K562 (cell line): Measurements from ENCODE around the gene AK5. TPM values are rescaled to one million over a fixed set of nuclear protein-coding genes. Genes with fewer than 3 reads are reported as not detected.

Experiments
- ATAC-seq: fragments of 200-7000 bp; cut with Tn5 transposase; 3 replicates; pipeline ENCODE4 v1.9.1; 2020; ENCODE audit warnings: moderate library complexity
- BruUV-seq: library from RNA; stranded (reverse); fragments of 400-500 nt; replicated peaks from 2 replicates; lab custom pipeline; 2021; lab: Mats Ljungman, UMichigan
- CTCF ChIA-PET: fragments of 300-600 bp; formaldehyde crosslinking; extraction: SDS; loops from one replicate; lab custom pipeline; 2021; ENCODE audit warnings: low intra/inter-chr PET ratio; lab: Yijun Ruan, JAX
- POLR2A ChIA-PET: fragments of 300-600, 350-650 bp; sonication (Branson Sonifier 250); formaldehyde crosslinking; extraction: SDS; loops from one replicate; lab custom pipeline; 2021; ENCODE audit warnings: antibody characterized with exemption, inconsistent platforms; lab: Yijun Ruan, JAX
- DNase-seq, 4 experiments: peaks; one replicate each; pipeline versions ENCODE4 v3.0.0 to v3.0.0-alpha.2; 2011 to 2018; ENCODE audit warnings: low spot score in 3 of 4, mixed read lengths in 3 of 4; ENCODE audit errors: extremely low read depth in 1 of 4
- FAIRE-seq: peaks from 2 replicates; lab custom pipeline; 2011; peaks lifted over from hg19 to GRCh38; lab: Jason Lieb, UNC
- H2AFZ ChIP-seq: 2 replicates; pipeline ENCODE4 v1.6.0; 2011; ENCODE audit warnings: low read depth, low read length, control low read depth, inconsistent platforms
- H3K27ac ChIP-seq: fragments of 200-600 bp; 3 replicates; pipeline ENCODE4 v1.8.0; 2011; ENCODE audit warnings: low read depth, mild to moderate bottlenecking, control low read depth, inconsistent platforms, low read length, moderate library complexity, mixed read lengths; ENCODE audit errors: extremely low read depth
- H3K27me3 ChIP-seq, 2 experiments: fragments of 300-600 bp in 1 of 2; 2 replicates in 1 of 2; 3 replicates in 1 of 2; pipeline versions ENCODE4 v1.6.0 to v1.8.0; 2011; ENCODE audit warnings: inconsistent platforms in 2 of 2, low read length in 2 of 2, mild to moderate bottlenecking in 1 of 2, mixed read lengths in 1 of 2, moderate library complexity in 1 of 2; ENCODE audit not compliant: control insufficient read depth in 2 of 2, insufficient read depth in 2 of 2
- H3K36me3 ChIP-seq: fragments of 300-600 bp; 3 replicates; pipeline ENCODE4 v1.8.0; 2011; ENCODE audit warnings: mild to moderate bottlenecking, low read length, inconsistent platforms; ENCODE audit not compliant: control insufficient read depth, insufficient read depth
- H3K4me1 ChIP-seq, 2 experiments: fragments of 200-600 bp in 1 of 2; replicated peaks in 1 of 2; 2 replicates in 1 of 2; 3 replicates in 1 of 2; pipeline versions ENCODE4 v1.5.1 to v1.8.0; 2011; ENCODE audit warnings: inconsistent platforms in 2 of 2, low read length in 2 of 2, mild to moderate bottlenecking in 1 of 2, mixed read lengths in 1 of 2, moderate library complexity in 1 of 2; ENCODE audit not compliant: control insufficient read depth in 2 of 2, insufficient read depth in 2 of 2
- H3K4me2 ChIP-seq: 2 replicates; pipeline ENCODE4 v1.6.1; 2011; ENCODE audit warnings: low read length, control low read depth, inconsistent platforms, mixed read lengths; ENCODE audit not compliant: insufficient read depth
- H3K4me3 ChIP-seq: fragments of 200-600 bp; sonication (generic), shearing (Covaris generic); 2 replicates; pipeline ENCODE4 v1.5.1; 2016; ENCODE audit warnings: control low read depth, inconsistent platforms
- H3K79me2 ChIP-seq: fragments of 200-600 bp; 3 replicates; pipeline ENCODE4 v1.8.0; 2011; ENCODE audit warnings: low read length, inconsistent platforms; ENCODE audit not compliant: control insufficient read depth, insufficient read depth
- H3K9ac ChIP-seq, 2 experiments: 2 replicates each; pipeline versions ENCODE4 v1.6.0 to v1.6.1; 2011; ENCODE audit warnings: low read depth in 2 of 2, low read length in 2 of 2, control low read depth in 1 of 2, inconsistent platforms in 1 of 2, mild to moderate bottlenecking in 1 of 2, mixed read lengths in 1 of 2; ENCODE audit not compliant: insufficient read depth in 1 of 2
- H3K9me1 ChIP-seq: one replicate; pipeline ENCODE4 v1.6.0; 2011; ENCODE audit warnings: inconsistent platforms, mild to moderate bottlenecking, low read length, moderate library complexity; ENCODE audit not compliant: control insufficient read depth, insufficient read depth
- H3K9me3 ChIP-seq: replicated peaks from 2 replicates; pipeline ENCODE4 v1.5.1; 2011; ENCODE audit warnings: low read depth, low read length, inconsistent platforms; ENCODE audit not compliant: control insufficient read depth, insufficient read depth
- H4K20me1 ChIP-seq: replicated peaks from 2 replicates; pipeline ENCODE4 v1.6.1; 2011; ENCODE audit warnings: low read length, inconsistent platforms, mixed read lengths; ENCODE audit not compliant: control insufficient read depth, insufficient read depth
- CHD1 ChIP-seq: fragments of 200-600 bp; sonication (generic); IDR thresholded peaks from one replicate; pipeline ENCODE4 v1.6.1; 2012; ENCODE audit warnings: mild to moderate bottlenecking, moderate library complexity, low read length, inconsistent platforms
- MEF2D ChIP-seq: conservative IDR thresholded peaks from 2 replicates; pipeline ENCODE4 v1.6.1; 2016; ENCODE audit warnings: low read depth, missing genetic modification characterization, missing compliant biosample characterization
- MLX ChIP-seq, 2 experiments: fragments of 450-650 bp in 1 of 2; sonication (generic) in 1 of 2; formaldehyde crosslinking; conservative IDR thresholded peaks; 2 replicates each; pipeline versions ENCODE4 v1.4.0 to v1.8.1; 2020 to 2022; ENCODE audit warnings: mild to moderate bottlenecking in 1 of 2, missing genetic modification reagents in 1 of 2
- TAL1 ChIP-seq: fragments of 450-650 bp; IDR thresholded peaks from 2 replicates; pipeline ENCODE4 v1.6.1; 2016; ENCODE audit warnings: mild to moderate bottlenecking
- WGBS: fragments of 100-300 bp; shearing (Covaris generic); methylation state at CpG from one replicate; pipeline ENCODE4 v1.1.6; 2016; ENCODE audit warnings: low coverage, mixed read lengths; ENCODE audit not compliant: insufficient coverage; ENCODE audit errors: missing lambda C conversion rate; 5-methylcytosine and 5-hydroxymethylcytosine counted together
- in situ Hi-C: fragments of 300-500 bp; cut with MboI; formaldehyde crosslinking; loops from 4 replicates; pipeline ENCODE4 v1.15.0; 2018; ENCODE audit warnings: inconsistent platforms, mixed read lengths
- intact Hi-C: fragments of 100-400 bp; cut with micrococcal nuclease; formaldehyde crosslinking; loops from 2 replicates; pipeline ENCODE4 v1.14.2; 2022
- polyA plus RNA-seq, 8 experiments: library from polyadenylated mRNA; depleted of rRNA in 4 of 8; stranded (reverse) in 5 of 8; unstranded in 3 of 8; fragments of >200 nt; fragmentation: Nextera tagmentation in 2 of 8; fragmentation: Illumina TruSeq in 1 of 8; extraction: Ambion mirVana in 2 of 8; extraction: Trizol in 1 of 8; gene quantifications; 2 replicates each; pipeline versions ENCODE4 v1.2.1 to v1.2.3, GENCODE V29; 2011 to 2014; ENCODE audit warnings: inconsistent platforms in 1 of 8, missing spikeins in 1 of 8
- total RNA-seq, 7 experiments: library from RNA; depleted of rRNA in 6 of 7; stranded (reverse); fragments of >200 nt in 6 of 7; fragmentation: Illumina TruSeq in 2 of 7; extraction: Trizol in 2 of 7; gene quantifications; 2 replicates each; pipeline versions ENCODE4 v1.2.1 to v1.2.3, GENCODE V29; 2011 to 2021; ENCODE audit warnings: low replicate concordance in 1 of 7
- TF ChIP-seq, protein P1 (sequence below): fragments of 200-800 bp; sonication (Bioruptor generic); IDR thresholded peaks from 2 replicates; pipeline ENCODE4 v1.6.1; 2017; ENCODE audit warnings: missing genetic modification characterization, missing compliant biosample characterization
- TF ChIP-seq, protein P2 (sequence below): sonication (generic); formaldehyde crosslinking; IDR thresholded peaks from 2 replicates; pipeline ENCODE4 v1.8.1; 2023; ENCODE audit warnings: mild to moderate bottlenecking, missing genetic modification reagents, moderate library complexity

The AK5 gene
- total and polyA plus RNA-seq, 9 of the 15 experiments (the other 6 are each of a cell fraction or from before 2014, with no cell fraction given) = 0.06 TPM; not detected in 8

GRCh38 chr1:77382366-77382765 lies 100.5 kb downstream of the AK5 start:
- no TSS peak for BruUV-seq
- Histone ChIP-seq H3K79me2 (no peaks in the 10 kb centered on the region), H3K36me3 (no peaks in the 10 kb centered on the region), H3K27me3 (no peaks in the 10 kb centered on the region), H3K9me1 (no peaks in the 10 kb centered on the region)
- CTCF ChIA-PET = no interaction called here
- no peak for DNase-seq
- TF ChIP-seq, protein P1, sequence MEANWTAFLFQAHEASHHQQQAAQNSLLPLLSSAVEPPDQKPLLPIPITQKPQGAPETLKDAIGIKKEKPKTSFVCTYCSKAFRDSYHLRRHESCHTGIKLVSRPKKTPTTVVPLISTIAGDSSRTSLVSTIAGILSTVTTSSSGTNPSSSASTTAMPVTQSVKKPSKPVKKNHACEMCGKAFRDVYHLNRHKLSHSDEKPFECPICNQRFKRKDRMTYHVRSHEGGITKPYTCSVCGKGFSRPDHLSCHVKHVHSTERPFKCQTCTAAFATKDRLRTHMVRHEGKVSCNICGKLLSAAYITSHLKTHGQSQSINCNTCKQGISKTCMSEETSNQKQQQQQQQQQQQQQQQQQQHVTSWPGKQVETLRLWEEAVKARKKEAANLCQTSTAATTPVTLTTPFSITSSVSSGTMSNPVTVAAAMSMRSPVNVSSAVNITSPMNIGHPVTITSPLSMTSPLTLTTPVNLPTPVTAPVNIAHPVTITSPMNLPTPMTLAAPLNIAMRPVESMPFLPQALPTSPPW (CRISPR knock-in tag) = no peak
- TF ChIP-seq MEF2D (tag) = no peak
- TF ChIP-seq, protein P2, sequence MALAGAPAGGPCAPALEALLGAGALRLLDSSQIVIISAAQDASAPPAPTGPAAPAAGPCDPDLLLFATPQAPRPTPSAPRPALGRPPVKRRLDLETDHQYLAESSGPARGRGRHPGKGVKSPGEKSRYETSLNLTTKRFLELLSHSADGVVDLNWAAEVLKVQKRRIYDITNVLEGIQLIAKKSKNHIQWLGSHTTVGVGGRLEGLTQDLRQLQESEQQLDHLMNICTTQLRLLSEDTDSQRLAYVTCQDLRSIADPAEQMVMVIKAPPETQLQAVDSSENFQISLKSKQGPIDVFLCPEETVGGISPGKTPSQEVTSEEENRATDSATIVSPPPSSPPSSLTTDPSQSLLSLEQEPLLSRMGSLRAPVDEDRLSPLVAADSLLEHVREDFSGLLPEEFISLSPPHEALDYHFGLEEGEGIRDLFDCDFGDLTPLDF (CRISPR knock-in tag) = no peak
- no peak for TF ChIP-seq CHD1
- no peak for TF ChIP-seq MLX (CRISPR knock-in tag; conservative IDR thresholded peaks at IDR 0.05)
- TF ChIP-seq TAL1 = no peak
- TF ChIP-seq, all 486 proteins: peak for 0
- FAIRE-seq (no peak), ATAC-seq (no peak)
- in situ Hi-C loops = no loop called here
- H2AFZ ChIP-seq = no peak overlapping the region
- H3K4me3 ChIP-seq = no peak overlapping the region
- WGBS = 4% methylated on average over 3 of the region's 3 CpGs
- H4K20me1 ChIP-seq = no peaks in the 10 kb centered on the region
- no peak overlapping the region for H3K27ac ChIP-seq
- H3K9me3 ChIP-seq = no peaks in the 10 kb centered on the region
- intact Hi-C loops = no loop called here
- no peaks in the 10 kb centered on the region for H3K4me1 ChIP-seq
- no peak overlapping the region for H3K9ac ChIP-seq
- POLR2A ChIA-PET = interaction anchor here (0.6 kb wide), 1 partner anchor 1297 kb away, joined by 3 read pairs; no protein-coding TSS in a partner anchor
- no peak overlapping the region for H3K4me2 ChIP-seq
